ENCODE results near the gene ADGRV1.
A peak's percentile ranks its signal among the peaks of the same experiment; 100 is the strongest.

Gene ADGRV1

DNA sequence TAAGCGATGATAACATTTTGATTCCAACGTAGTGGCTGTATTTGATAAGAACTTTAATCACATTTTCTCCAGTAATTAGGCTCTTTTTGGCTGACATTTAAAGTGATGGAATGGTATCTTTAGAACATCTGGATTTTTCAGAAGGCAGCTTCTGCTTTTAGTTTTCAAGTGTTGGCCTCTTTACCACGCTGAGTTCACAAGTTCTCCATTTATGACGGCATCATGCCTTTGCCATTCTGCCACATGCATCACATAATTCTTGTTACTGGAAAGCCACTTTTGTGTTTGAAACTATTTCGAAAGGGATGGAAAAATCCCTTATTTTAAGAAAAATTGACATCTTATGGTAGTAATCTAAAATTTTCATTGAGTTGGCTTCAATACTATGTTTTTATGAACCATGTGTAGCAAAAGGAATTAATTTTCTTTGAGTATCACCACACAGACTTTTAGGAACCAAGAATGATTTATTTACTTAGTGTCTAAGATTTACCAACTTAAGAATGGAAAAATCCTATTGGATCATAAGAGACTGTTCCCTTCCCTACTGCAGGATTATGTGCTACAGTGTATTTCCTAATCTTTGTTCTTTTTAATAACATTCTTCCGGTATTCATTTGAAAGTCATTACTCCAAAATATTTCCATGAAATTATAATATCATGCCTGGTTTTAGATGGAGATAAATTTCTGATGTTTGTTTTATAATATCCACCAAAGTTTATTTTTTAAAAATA is 344.2 kb downstream of the ADGRV1 start:
- no peak overlapping the region for H3K4me3 ChIP-seq (replicated peaks; ENCODE audit: low read depth, low read length)
- TF ChIP-seq, protein P1, sequence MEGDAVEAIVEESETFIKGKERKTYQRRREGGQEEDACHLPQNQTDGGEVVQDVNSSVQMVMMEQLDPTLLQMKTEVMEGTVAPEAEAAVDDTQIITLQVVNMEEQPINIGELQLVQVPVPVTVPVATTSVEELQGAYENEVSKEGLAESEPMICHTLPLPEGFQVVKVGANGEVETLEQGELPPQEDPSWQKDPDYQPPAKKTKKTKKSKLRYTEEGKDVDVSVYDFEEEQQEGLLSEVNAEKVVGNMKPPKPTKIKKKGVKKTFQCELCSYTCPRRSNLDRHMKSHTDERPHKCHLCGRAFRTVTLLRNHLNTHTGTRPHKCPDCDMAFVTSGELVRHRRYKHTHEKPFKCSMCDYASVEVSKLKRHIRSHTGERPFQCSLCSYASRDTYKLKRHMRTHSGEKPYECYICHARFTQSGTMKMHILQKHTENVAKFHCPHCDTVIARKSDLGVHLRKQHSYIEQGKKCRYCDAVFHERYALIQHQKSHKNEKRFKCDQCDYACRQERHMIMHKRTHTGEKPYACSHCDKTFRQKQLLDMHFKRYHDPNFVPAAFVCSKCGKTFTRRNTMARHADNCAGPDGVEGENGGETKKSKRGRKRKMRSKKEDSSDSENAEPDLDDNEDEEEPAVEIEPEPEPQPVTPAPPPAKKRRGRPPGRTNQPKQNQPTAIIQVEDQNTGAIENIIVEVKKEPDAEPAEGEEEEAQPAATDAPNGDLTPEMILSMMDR (IDR thresholded peaks at IDR 0.05; ENCODE audit: low read length, missing control alignments): no peak
- DNase-seq (ENCODE audit: low read depth): no peak

DNA sequence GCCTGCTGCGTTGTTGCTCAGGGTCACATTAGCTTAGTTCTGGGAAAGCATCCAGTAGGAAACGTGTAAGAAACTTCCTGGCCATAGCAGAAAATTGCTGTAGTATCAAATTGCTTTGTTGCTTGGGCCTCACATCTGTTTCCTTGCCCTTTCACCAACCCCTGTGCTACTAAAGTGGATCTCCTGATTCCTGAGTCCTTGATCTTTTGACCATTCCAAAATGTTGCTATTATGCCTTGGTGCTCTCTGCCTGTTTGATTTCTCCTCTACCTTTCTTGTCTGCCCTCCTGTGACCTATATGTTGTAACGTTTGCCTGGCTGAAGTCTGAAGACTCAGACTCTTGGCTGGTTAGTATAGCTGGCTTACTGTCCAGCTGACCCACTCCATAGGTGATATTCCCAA is 350.5 kb downstream of the ADGRV1 start:
- TF ChIP-seq, protein P1 (IDR thresholded peaks at IDR 0.05; ENCODE audit: low read length, missing control alignments): no peak
- DNase-seq (ENCODE audit: low read depth): peak; percentile 64
- H3K4me3 ChIP-seq (replicated peaks; ENCODE audit: low read depth, low read length): no peak overlapping the region

- TF ChIP-seq, protein P1 (IDR thresholded peaks at IDR 0.05; ENCODE audit: low read length, missing control alignments): no peak
- no peak overlapping the region for H3K4me3 ChIP-seq (replicated peaks; ENCODE audit: low read depth, low read length)
- no peak for DNase-seq (ENCODE audit: low read depth)
Observed at GRCh38 chr5:90909940-90910339, 351.3 kb downstream of the ADGRV1 start.

DNA sequence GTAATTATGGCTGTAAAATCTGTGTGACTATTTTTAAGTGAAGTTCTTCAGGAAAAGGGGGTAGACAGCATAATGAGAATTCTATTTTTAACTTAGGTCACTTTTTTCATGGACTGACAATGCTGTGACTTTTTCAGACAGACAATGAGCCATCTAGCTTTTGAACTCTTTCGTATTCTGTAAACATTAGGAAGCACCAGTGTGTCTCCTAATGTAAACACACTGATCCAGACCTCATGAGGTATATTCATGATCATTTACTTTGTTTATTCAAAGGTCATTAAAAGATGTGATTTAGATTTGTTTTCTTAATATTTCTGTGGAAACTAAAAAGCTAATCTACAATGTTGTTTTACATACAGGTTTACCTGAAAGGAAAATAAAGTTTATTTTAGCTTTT is 352.6 kb downstream of the ADGRV1 start:
- DNase-seq (ENCODE audit: low read depth): no peak
- TF ChIP-seq, protein P1 (IDR thresholded peaks at IDR 0.05; ENCODE audit: low read length, missing control alignments): no peak
- no peak overlapping the region for H3K4me3 ChIP-seq (replicated peaks; ENCODE audit: low read depth, low read length)

DNA sequence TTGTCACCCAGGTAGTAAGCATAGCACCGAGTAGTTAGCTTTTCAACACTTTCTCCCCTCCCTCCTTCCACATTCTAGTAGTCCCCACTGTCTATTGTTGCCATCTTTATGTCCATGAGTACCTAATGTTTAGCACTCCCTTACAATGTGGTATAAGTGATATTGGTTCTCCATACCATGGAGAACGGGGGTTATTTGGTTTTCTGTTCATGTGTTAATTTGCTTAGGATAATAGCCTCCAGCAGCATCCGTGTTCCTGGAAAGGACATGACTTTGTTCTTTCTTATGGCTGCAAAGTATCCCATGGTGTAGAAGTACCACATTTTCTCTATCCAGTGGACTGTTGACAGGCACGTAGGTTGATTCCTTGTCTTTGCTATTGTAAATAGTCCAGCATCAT is 353.9 kb downstream of the ADGRV1 start:
- DNase-seq (ENCODE audit: low read depth): no peak
- no peak overlapping the region for H3K4me3 ChIP-seq (replicated peaks; ENCODE audit: low read depth, low read length)
- TF ChIP-seq, protein P1 (IDR thresholded peaks at IDR 0.05; ENCODE audit: low read length, missing control alignments): no peak

DNA sequence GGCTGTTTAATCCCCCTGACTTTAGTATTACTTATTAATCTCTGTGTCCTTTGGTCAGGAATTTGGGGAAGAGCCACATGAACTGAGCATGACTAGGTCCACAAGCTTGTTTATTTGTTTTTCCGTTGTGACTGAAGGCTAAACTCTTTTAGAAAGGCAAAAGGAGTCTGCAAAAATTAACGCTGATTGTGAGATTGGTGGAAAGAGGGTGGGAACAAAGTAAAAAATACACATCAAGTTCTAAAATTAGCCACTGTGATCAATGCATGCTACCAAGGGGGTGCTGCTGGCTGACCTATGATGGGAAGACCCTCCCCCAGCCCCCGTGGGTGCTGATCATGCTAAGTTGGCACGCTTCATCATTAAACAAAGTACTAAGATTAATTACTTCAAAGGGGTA is 356.8 kb downstream of the ADGRV1 start:
- TF ChIP-seq, protein P1 (IDR thresholded peaks at IDR 0.05; ENCODE audit: low read length, missing control alignments): no peak

More for the DNA sequence above, 356.8 kb downstream of the ADGRV1 start:
- no peak for DNase-seq (ENCODE audit: low read depth)
- H3K4me3 ChIP-seq (replicated peaks; ENCODE audit: low read depth, low read length): no peak overlapping the region

Data from fibroblast of pulmonary artery (primary cell).